Iris pigment epithelial cell (primary cell): ENCODE results near the gene THRA.

Experiments used
- DNase-seq: peaks from one replicate; pipeline ENCODE4 v3.0.0-alpha.2; 2011; ENCODE audit warnings: low read depth

The THRA gene

GRCh38 chr17:40064971-40065768 lies 2.4 kb downstream of the THRA start:
- peak; percentile 43 for DNase-seq

GRCh38 chr17:40065769-40066510 lies 3.2 kb downstream of the THRA start:
- no peak for DNase-seq

GRCh38 chr17:40067710-40068109 lies 4.9 kb downstream of the THRA start:
- no peak for DNase-seq

- DNase-seq: no peak
Observed at GRCh38 chr17:40068129-40068581, 5.4 kb downstream of the THRA start.

- no peak for DNase-seq
Observed at GRCh38 chr17:40068584-40068916, 5.8 kb downstream of the THRA start.

- DNase-seq: peak; percentile 76
Observed at GRCh38 chr17:40068917-40069750, 6.4 kb downstream of the THRA start.

GRCh38 chr17:40069751-40070708 lies 7.3 kb downstream of the THRA start:
- DNase-seq: peak; percentile 66

- no peak for DNase-seq
Observed at GRCh38 chr17:40070709-40071312, 8.0 kb downstream of the THRA start.

- no peak for DNase-seq
Observed at GRCh38 chr17:40071313-40072039, 8.7 kb downstream of the THRA start.

GRCh38 chr17:40072040-40072734 lies 9.4 kb downstream of the THRA start:
- DNase-seq: no peak

- DNase-seq: no peak
Observed at GRCh38 chr17:40072735-40073346, 10.1 kb downstream of the THRA start.

GRCh38 chr17:40073454-40074174 lies 10.8 kb downstream of the THRA start:
- no peak for DNase-seq

- DNase-seq: no peak
Observed at GRCh38 chr17:40074175-40074512, 11.4 kb downstream of the THRA start.

- DNase-seq: no peak
Observed at GRCh38 chr17:40074871-40075200, 12.1 kb downstream of the THRA start.

GRCh38 chr17:40075201-40075941 lies 12.6 kb downstream of the THRA start:
- DNase-seq: no peak

GRCh38 chr17:40075942-40076498 lies 13.3 kb downstream of the THRA start:
- no peak for DNase-seq

GRCh38 chr17:40076591-40076990 lies 13.8 kb downstream of the THRA start:
- no peak for DNase-seq

GRCh38 chr17:40079545-40079944 lies 16.8 kb downstream of the THRA start:
- DNase-seq: no peak
